Gastroesophageal sphincter (tissue), 3 donors: ENCODE measurements around the gene ESRRA.

Experiments
- EP300 ChIP-seq: sonication (generic); formaldehyde crosslinking; IDR thresholded peaks from one replicate; pipeline ENCODE4 v1.6.1; 2017; ENCODE audit warnings: antibody characterized with exemption, mild to moderate bottlenecking
- POLR2AphosphoS5 ChIP-seq: sonication (generic); formaldehyde crosslinking; IDR thresholded peaks from one replicate; pipeline ENCODE4 v1.6.1; 2017; ENCODE audit warnings: antibody characterized with exemption
- TF ChIP-seq, protein P1 (sequence below), 4 experiments: fragments of 200-600 bp in 2 of 4; fragments of 450-650 bp in 2 of 4; sonication (generic) in 1 of 4; IDR thresholded peaks; one replicate each; pipeline ENCODE4 v1.5.1; 2017 to 2019; ENCODE audit warnings: antibody characterized with exemption in 4 of 4, mild to moderate bottlenecking in 2 of 4, moderate library complexity in 2 of 4

DNA sequence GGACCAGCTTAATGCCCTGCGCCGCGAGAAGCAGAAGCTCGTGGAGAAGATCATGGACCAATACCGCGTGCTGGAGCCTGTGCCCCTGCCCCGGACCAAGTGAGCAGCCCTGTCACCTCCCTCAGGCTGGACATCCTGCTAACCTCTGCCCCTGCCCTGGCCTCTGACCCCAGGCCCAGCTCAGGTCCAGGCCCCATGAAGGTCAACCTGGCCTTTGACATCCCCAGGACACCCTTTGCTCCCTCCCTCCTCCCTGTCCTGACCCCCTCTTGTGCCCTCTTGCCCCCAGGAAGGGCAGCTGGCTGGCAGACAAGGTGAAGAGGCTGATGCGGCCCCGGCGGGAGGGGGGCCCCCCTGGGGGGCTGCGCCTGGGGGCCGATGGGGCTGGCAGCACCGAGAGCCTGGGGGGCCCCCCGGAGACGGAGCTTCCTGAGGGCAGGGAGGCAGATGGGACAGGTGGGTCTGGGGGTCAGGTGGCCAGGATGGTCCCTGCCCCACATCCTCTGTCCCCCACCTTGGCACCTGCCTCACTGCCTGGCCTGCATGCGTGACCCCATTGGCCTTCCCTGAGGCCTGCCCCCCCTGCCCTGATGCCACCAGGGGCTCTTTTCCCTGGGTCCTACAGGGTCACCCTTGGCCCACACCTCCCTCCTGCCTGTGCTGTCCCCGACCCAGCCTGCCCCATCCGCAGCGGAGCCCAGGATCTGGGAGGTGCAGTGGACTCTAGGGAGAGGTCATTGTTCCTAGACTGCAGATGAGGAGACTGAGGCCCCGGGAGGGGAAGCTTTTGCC lies 48.6 kb downstream of the ESRRA start:
- TF ChIP-seq, protein P1, sequence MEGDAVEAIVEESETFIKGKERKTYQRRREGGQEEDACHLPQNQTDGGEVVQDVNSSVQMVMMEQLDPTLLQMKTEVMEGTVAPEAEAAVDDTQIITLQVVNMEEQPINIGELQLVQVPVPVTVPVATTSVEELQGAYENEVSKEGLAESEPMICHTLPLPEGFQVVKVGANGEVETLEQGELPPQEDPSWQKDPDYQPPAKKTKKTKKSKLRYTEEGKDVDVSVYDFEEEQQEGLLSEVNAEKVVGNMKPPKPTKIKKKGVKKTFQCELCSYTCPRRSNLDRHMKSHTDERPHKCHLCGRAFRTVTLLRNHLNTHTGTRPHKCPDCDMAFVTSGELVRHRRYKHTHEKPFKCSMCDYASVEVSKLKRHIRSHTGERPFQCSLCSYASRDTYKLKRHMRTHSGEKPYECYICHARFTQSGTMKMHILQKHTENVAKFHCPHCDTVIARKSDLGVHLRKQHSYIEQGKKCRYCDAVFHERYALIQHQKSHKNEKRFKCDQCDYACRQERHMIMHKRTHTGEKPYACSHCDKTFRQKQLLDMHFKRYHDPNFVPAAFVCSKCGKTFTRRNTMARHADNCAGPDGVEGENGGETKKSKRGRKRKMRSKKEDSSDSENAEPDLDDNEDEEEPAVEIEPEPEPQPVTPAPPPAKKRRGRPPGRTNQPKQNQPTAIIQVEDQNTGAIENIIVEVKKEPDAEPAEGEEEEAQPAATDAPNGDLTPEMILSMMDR (IDR thresholded peaks at IDR 0.05) = no peak
- TF ChIP-seq POLR2AphosphoS5 (no peak), EP300 (no peak)
